Adipose tissue (tissue), 3 donors: Measurements from ENCODE around the gene ATP13A3. TPM values are rescaled to one million over a fixed set of nuclear protein-coding genes. Genes with fewer than 3 reads are reported as not detected.
"Not testable (repeated sequence)": the region's sequence is repeated elsewhere in the genome, so short reads cannot be mapped to it uniquely, and the experiment has no call there.

Experiments
- H3K27ac ChIP-seq: one replicate; pipeline ENCODE4 v1.5.1; 2013; ENCODE audit warnings: low read depth, low read length
- WGBS, 3 donors: extraction: QIAGEN DNeasy Blood & Tissue Kit; methylation state at CpG; one replicate each; pipeline ENCODE4 v1.1.7; 2013; 5-methylcytosine and 5-hydroxymethylcytosine counted together
- polyA plus RNA-seq, 3 donors: library from polyadenylated mRNA; stranded (reverse); fragments of 200-250 nt; gene quantifications; one replicate each; pipeline ENCODE4 v1.2.3, GENCODE V29; 2013
- donor health status: healthy with polysubstance abuse.
- donor health status: Bipolar disorder and iron deficiency.
- donor health status: healthy.

ATP13A3 gene
- polyA plus RNA-seq, 3 donors: 10.5 to 63.9 (median 15.4) TPM

DNA sequence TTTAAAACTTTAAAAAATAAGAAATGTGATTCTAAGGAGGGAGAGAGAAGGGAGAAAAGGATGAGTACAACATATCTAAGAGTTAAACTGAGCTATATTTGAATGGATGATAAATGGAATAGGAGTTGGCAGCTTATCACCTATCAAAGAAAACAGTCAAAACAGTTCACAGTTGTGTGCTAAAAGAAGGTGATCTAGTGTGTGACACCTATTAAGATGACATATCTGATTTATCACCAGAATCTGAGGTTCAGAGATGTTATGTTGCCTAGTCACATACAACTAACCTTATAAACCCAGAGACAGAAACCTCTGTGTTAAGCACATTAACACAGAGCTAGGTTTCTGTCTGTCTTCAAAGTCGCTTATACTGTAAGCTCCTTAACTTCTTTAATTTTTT, 3.0 kb downstream of the ATP13A3 start:
- no peak overlapping the region for H3K27ac ChIP-seq
- WGBS, 3 donors: 92 to 100% (median 98%) methylated on average over 1 of the region's 1 CpG

DNA sequence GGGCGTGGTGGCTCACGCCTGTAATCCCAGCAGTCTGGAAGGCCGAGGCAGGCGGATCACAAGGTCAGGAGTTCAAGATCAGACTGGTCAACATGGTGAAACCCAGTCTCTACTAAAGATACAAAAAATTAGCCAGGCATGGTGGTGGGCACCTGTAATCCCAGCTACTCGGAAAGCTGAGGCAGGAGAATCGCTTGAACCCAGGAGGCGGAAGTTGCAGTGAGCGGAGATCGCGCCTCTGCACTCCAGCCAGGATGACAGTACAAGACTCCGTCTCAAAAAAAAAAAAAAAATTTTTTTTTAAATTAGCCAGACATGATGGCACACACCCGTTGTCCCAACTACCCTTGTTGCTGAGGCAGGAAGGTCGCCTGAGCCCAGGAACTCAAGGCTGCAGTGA, 4.0 kb downstream of the ATP13A3 start:
- 95 to 98% (median 98%) methylated on average over 13 of the region's 13 CpGs for WGBS, 3 donors
- not testable (repeated sequence) for H3K27ac ChIP-seq

DNA sequence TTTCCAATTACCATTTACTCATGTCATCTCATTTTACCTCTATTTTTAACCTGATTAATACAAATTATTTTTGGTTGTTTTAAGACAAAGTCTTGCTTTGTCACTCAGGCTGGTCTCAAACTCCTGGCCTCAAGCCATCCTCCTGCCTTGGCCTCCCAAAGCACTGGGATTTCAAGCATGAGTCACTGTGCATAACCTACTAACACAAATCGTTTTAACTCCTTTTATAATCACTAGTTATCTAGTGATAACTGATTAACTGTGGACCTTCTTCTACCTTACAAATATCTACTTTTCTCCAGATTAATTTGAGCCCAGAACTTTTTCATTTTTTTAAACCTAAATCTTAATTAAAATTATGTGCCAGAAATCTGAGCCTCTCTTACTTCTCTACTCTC, 4.6 kb downstream of the ATP13A3 start:
- WGBS, 3 donors: 29 to 61% (median 54%) methylated on average over 1 of the region's 1 CpG
- no peak overlapping the region for H3K27ac ChIP-seq

DNA sequence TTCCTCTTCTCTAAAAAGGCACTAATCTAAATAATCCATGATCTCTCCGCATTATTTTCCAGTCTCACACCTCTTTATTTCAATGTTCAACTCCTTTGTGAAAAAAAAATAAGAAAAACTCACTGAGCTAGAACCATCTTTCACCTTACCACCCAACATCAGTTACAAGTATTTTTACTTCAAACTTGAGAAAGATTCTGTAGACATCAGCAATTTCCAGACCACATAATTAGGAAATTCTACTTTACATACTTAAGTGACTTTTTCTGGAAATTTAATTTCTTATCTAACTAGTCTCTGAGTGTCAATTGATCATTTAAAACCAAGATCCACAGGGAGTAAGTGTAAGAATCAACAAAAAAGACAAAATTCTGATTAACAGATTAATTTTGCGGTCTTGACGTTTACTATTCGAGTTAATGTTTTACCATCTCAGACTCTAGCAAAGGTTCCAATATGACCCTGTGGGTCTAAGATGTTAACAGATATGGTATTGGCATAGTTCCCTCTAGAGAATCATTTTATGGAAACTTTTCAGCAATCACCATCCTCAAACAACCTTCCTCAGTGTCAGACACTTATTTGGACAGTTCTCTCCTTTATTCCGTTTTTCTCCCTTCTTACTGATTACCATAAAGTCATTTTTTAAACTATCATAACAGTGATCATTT, 5.1 kb downstream of the ATP13A3 start:
- no peak overlapping the region for H3K27ac ChIP-seq

DNA sequence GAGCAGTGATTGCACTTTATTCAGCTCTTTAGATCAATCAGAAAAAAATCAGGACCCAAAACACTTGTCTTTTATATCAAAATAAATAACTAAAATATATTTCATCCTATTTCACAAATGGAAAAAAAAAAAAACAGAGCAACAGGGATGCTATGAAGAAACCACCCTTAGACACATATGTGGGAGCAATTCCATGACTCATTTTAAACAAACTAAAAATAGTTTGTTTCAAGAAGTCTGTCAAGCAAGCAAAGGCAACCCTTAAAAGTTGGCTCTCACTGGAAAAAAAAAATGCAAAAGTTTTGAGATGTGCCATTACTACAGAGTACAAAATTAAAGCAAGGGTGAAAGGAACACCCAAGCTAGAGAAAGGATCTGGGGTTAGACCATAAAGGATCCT, 5.7 kb downstream of the ATP13A3 start:
- H3K27ac ChIP-seq: no peak overlapping the region

More for the DNA sequence above, 5.1 kb downstream of the ATP13A3 start:
- 52 to 91% (median 90%) methylated on average over 5 of the region's 5 CpGs for WGBS, 3 donors

DNA sequence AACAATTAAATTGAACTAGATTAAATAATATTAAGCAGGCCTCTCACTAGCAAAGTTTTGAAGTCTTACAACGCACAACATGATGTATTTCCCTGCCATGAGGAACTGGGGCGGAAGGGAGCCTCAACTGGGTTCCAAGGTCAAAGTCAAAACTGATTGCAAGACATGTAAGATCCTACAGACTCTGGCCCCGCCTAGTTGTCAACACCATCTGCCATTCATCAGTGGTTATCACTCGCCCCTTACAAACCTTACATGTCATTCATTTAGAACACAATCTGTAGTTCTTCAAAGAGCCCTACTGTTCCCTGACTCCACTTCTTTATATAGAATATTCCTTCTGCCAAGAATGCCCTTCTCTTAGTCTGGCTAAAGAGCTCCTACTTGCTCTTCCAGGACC, 10.0 kb downstream of the ATP13A3 start:
- no peak overlapping the region for H3K27ac ChIP-seq
- WGBS, 3 donors: 56 to 87% (median 87%) methylated on average over 4 of the region's 4 CpGs

DNA sequence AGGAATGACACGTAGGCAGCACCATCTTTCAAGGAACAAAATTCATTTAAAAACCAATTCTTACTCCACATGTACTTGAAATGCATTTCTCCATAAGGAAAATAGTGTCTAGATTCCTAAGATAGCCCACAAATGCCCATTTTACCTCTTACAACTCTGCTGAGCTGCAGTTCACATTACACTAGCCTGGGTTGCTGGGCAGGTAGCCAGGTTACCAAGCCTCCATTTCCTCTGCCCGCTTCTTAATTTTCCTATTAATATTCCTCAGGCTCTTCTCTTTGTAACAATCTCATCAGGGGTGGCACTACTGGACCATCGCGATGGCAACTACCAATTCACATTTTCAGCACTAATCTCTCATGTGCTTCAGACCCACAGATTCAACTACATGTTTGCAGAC, 10.8 kb downstream of the ATP13A3 start:
- no peak overlapping the region for H3K27ac ChIP-seq
- 81 to 96% (median 82%) methylated on average over 4 of the region's 4 CpGs for WGBS, 3 donors

DNA sequence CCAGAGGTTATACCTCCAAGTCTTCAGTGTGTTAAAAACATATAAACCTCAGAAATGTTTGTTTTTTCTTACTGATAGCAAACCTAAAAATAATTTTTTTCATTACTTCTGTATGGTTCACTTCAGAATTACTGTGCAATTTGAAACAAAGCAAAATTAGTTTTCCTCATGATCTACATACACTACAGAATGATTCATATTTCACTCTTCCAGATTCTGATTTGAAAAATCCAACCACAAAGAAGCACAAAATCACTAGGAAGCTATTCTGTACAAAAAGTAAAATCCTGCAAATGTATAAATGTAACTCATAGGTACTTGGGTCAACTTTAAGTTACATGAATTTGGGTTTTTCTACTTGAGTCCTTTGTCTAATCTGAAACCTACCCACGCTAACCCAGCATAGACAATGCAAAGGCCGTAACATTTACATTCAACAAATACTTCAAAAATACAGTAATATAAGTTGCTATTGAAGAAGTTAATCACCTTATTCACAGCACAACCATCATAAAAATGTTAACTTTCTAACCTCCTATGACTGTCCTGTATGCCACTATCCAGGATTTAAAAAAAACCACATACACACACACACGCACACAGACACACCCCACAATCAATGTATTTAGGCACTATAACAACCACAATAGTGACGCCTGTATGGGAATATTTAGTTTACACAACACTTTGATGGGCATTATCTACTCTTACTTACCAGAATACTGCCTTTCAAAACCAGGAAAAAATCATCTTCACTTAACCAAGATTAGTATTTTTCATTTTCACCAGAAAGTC, 11.5 kb downstream of the ATP13A3 start:
- WGBS, 3 donors: 83 to 93% (median 91%) methylated on average over 4 of the region's 4 CpGs
- H3K27ac ChIP-seq: no peak overlapping the region

DNA sequence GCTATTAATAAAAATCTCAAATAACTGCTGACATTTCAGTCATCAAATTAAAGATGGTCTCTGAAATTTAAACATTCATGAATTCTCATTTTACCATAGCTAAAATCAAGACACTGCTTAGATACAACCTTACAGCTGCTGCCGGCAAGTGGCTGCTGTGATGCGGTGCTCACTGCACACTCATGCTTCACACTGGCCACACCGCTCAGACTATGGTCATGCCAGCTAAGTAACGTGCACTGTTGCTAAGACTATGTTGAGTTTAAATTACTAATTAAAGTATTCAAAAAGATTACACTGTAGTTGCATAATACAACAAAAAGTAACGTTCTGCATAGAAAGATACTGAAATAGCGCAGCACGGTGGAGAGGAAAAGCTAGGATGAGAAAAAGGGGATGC, 12.1 kb downstream of the ATP13A3 start:
- H3K27ac ChIP-seq: no peak overlapping the region
- 72 to 81% (median 74%) methylated on average over 7 of the region's 7 CpGs for WGBS, 3 donors

DNA sequence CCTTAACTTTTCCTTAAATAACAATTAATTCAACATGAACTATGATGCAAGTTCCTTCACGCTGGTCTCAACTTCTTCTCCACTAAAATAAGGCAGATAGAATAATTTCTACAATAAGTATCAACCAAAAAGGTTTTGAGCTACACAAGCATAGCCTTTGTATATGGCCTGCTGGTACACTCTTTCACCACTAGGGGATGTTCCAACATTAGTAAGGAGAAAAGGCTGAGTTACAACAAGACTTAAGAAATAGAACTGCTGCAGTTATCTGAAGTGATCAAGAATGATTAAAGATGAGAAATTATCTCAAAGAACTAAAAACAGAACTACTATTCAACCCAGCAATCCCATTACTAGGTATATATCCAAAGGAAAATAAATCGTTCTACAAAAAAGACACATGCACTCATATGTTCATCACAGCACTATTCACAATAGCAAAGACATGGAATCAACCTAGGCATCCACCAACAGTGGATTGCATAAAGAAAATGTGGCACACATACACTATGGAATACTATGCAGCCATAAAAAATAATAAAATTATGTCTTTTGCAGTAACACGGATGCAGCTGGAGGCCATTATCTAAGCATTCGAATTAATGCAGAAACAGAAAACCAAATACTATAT, 14.4 kb downstream of the ATP13A3 start:
- no peak overlapping the region for H3K27ac ChIP-seq

DNA sequence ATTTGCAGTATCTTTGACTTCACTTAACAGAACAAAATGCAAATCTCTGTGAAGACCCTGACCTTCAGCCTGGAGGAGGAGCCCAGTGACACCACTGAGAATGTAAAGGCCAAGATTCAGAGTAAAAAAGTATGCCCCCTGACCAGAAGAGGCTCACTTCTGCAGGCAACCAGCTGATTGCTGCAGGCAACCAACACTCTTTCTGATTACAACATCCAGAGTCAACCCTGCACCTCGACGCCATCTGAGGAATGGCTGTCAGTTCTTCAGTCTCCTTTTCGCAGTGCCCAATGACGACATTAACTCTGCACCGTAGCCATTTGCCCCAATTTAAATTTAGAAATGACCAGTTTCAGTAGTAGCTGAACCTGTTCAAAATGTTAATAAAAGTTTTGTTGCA, 14.9 kb downstream of the ATP13A3 start:
- 46 to 54% (median 50%) methylated on average over 5 of the region's 5 CpGs for WGBS, 3 donors
- H3K27ac ChIP-seq: no peak overlapping the region

More for the DNA sequence above, 14.4 kb downstream of the ATP13A3 start:
- WGBS, 3 donors: 73 to 75% (median 73%) methylated on average over 4 of the region's 4 CpGs

DNA sequence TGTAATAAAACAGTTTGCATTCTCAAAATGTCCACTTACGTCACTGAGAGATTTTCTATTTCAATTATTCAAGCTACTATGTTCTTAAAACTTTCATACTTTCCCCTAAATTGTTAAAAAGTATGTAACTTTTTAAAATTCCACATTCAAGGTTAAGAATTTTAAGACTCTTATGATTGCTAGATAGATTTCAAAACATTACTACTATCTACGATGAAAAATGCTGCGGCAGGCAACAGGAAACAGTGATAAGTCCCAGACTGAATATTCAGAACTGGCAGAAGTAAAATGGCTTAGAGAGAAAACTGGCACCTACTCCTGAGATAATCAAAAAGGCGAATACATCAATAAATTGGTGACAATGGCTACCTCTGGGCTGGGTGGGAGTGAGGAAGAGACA, 16.2 kb downstream of the ATP13A3 start:
- H3K27ac ChIP-seq: no peak overlapping the region
- 55 to 64% (median 62%) methylated on average over 4 of the region's 4 CpGs for WGBS, 3 donors

DNA sequence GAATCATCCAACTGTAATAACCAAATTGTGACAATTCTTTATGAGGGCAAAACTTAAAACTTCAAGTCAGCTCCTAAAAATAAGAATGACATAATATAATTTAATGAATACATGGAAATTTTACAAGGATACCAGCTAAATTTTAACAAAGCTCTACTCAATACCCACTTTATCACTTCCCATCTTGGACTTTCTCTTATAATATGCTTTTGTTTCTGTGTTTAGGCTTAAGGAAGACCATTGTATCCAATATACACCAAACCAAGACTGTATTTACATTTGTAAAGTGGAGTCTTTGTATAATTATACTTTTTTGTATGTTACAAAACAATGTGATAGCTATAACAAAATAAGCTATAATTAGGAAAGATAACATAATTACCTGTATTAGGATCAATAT, 16.8 kb downstream of the ATP13A3 start:
- H3K27ac ChIP-seq: no peak overlapping the region

DNA sequence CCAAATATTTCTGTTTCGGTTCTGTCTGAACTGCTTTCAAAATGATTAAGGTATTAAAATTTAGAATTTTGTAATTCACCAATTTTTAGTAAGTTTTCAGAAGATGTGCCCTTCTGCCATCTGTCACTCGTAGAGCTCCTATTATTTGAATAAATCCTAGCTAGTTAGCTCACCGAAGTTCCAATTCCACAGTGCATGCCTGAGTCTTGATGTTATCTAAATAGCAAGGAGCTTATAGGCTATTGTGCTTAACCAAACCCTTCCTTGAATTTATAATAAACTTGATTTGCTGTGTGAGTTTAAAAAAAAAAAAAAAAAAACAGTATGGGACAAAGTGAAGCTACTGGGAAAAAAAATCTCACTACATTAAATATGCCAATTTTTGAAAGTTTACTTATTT, 18.7 kb downstream of the ATP13A3 start:
- H3K27ac ChIP-seq: no peak overlapping the region
- WGBS, 3 donors: 71 to 81% (median 81%) methylated on average over 3 of the region's 3 CpGs

DNA sequence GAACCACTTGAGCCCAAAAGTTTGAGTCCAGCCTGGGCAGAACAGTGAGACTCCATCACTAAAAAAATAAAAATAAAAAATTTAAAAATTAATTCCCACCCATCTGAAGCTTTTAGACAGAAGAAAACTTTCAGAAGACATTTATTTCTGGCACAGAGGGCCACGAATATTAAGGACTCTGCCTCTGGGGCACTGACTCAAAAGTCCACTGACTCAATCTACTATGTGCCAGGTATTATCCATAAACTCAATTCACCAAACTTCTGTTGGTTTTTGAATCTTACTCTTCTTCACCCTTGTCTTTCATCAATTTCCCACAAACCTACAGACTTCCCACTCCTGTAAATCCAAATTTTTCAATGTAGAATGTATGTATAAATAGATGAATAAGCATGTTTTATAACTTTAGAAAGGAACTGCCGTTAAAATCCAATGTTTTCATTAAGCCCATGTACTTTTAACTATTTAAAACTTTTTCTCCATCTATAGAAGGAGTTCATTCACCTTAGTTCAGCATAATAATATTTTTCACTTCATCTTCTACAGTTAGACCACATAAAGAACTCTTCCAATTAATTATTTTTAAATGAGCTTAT, 19.9 kb downstream of the ATP13A3 start:
- WGBS, 3 donors: 70 to 81% (median 80%) methylated on average over 2 of the region's 2 CpGs
- no peak overlapping the region for H3K27ac ChIP-seq

DNA sequence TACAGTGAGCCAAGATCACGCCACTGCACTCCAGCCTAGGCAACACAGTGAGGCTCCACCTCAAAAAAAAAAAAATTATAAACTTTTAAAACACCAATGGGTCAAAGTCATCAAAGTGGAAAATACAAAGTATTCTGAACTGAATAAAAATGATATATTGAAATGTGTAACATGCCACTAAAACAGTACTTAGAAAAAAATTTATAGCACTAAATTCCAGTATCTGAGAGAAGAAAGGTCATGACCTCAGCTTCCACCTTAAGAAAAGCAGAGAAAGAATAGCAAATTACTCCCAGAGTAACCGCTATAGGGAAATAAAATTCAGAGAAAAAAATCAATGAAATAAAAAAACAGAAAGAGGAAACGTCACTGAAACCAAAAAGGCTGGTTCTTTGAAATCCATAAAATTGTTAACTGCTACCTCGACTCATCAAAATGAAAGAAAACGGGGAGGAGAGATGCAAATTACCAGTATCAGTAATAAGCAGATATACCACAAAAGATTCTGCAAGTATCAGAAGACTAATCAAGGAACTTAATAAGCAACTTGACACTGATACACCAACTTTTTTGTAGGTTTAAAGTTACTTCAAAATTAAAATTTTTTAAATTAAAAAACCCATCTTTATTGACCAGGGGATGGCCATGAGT, 20.8 kb downstream of the ATP13A3 start:
- WGBS, 3 donors: 59 to 62% (median 60%) methylated on average over 5 of the region's 5 CpGs
- H3K27ac ChIP-seq: no peak overlapping the region

DNA sequence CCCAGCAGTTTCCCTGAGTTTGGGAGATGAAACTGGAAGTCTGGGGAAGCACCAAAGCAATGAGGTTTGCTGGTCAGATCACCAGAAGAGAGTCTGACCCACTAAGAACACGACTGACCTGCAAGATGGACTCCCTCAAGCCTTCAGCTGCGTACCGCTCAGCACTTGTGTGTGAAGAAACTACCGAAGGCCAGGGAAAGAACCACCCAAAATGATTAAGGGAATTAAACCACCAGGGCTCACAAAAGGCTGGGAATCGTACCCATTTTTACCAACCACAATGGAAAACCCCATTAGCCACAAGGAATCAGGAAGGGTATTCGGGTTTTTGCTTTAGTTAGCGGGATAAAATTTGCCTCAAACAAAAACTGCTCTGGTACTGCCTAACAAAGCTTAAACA, 21.6 kb downstream of the ATP13A3 start:
- WGBS, 3 donors: 91 to 98% (median 94%) methylated on average over 7 of the region's 7 CpGs
- H3K27ac ChIP-seq: no peak overlapping the region

DNA sequence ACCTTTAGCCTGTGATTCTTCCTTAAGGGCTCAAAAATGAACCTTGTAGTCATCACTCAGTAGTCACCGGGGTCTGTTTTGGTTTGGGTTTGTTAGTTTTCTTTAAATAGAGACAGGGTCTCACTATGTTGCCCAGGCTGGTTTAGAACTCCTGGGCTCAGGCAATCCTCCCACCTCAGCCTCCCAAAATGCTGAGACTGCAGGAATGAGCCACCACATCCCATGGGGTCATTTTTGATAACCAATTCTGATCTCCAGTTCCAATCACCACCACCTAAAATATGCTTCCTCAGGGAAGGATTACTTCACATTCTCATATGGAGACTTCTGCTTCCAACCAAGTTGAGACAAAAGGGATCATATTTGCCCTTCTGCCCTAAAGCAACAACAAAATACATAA, 22.1 kb downstream of the ATP13A3 start:
- H3K27ac ChIP-seq: no peak overlapping the region
- WGBS, 3 donors: 93 to 100% (median 96%) methylated on average over 1 of the region's 1 CpG

DNA sequence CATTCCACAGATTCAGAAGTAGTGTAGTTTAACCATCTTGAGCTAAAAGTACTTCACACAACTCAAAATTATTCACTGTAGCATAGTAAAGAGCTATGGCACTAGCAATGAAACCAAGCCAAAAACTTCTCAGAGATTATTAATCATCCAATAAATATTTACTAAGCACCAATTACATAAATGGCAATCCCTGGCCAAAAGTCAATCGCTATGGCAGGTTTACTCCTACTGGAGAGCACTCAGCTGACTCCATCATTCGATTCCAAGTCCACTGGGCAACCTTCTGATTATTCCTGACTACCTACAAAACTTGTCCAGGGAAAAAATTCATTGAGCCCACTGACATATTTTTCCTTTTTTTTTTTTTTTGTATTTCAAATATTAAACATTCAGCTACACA, 23.9 kb downstream of the ATP13A3 start:
- no peak overlapping the region for H3K27ac ChIP-seq
- WGBS, 3 donors: 34 to 90% (median 85%) methylated on average over 2 of the region's 2 CpGs
